Testis (tissue), 3 donors: Measurements from ENCODE around the gene KLF11. TPM values are rescaled to one million over a fixed set of nuclear protein-coding genes. Genes with fewer than 3 reads are reported as not detected.

ENCODE experiments used
- DNase-seq: peaks from one replicate; pipeline ENCODE4 v3.0.0-alpha.2; 2019
- H3K27ac ChIP-seq, 2 donors: fragments of 200-600 bp; sonication (generic); one replicate each; pipeline ENCODE4 v1.5.1; 2019
- H3K27me3 ChIP-seq: fragments of 200-600 bp; sonication (generic); one replicate; pipeline ENCODE4 v1.5.1; 2019
- H3K36me3 ChIP-seq: fragments of 200-600 bp; sonication (generic); one replicate; pipeline ENCODE4 v1.5.1; 2017; ENCODE audit warnings: low read depth; ENCODE audit errors: missing control alignments
- H3K4me1 ChIP-seq: fragments of 200-600 bp; sonication (generic); one replicate; pipeline ENCODE4 v1.5.1; 2019
- H3K4me3 ChIP-seq, 2 donors: fragments of 200-600 bp; sonication (generic); one replicate each; pipeline ENCODE4 v1.5.1; 2017 to 2019
- H3K9me3 ChIP-seq: fragments of 200-600 bp; sonication (generic); one replicate; pipeline ENCODE4 v1.5.1; 2017
- POLR2A ChIP-seq: fragments of 450-650 bp; IDR thresholded peaks from one replicate; pipeline ENCODE4 v1.6.1; 2017; ENCODE audit warnings: antibody characterized with exemption, mild to moderate bottlenecking, moderate library complexity
- WGBS, 2 donors: methylation state at CpG; one replicate each; pipeline ENCODE4 v1.1.5; 2018; 5-methylcytosine and 5-hydroxymethylcytosine counted together
- intact Hi-C: fragments of 100-400 bp; cut with DNase I; formaldehyde crosslinking; loops from one replicate; pipeline ENCODE4 v1.15.1; 2023; ENCODE audit warnings: low total_unique reads
- polyA plus RNA-seq: library from polyadenylated mRNA; stranded (reverse); fragments of 350-450 nt; fragmentation: Illumina TruSeq; extraction: RNeasy Lipid Tissue Mini Kit (QIAGEN cat#74804); gene quantifications from one replicate; pipeline ENCODE4 v1.2.3, GENCODE V29; 2014; ENCODE audit warnings: low read depth, low replicate concordance; ENCODE audit not compliant: insufficient read depth
- total RNA-seq, 2 donors: library from RNA; depleted of rRNA; stranded (reverse); fragments of >200 nt; gene quantifications; one replicate each; pipeline ENCODE4 v1.2.3, GENCODE V29; 2016
- TF ChIP-seq, protein P1 (sequence below), 3 experiments: fragments of 450-650 bp in 2 of 3; fragments of 200-600 bp in 1 of 3; sonication (generic) in 1 of 3; IDR thresholded peaks; one replicate each; pipeline ENCODE4 v1.5.1; 2016 to 2019; ENCODE audit warnings: antibody characterized with exemption in 3 of 3, mild to moderate bottlenecking in 2 of 3, moderate library complexity in 1 of 3

The KLF11 gene
- total and polyA plus RNA-seq, 3 donors from 2014 or later = 55.0 to 72.2 (median 55.3) TPM

DNA sequence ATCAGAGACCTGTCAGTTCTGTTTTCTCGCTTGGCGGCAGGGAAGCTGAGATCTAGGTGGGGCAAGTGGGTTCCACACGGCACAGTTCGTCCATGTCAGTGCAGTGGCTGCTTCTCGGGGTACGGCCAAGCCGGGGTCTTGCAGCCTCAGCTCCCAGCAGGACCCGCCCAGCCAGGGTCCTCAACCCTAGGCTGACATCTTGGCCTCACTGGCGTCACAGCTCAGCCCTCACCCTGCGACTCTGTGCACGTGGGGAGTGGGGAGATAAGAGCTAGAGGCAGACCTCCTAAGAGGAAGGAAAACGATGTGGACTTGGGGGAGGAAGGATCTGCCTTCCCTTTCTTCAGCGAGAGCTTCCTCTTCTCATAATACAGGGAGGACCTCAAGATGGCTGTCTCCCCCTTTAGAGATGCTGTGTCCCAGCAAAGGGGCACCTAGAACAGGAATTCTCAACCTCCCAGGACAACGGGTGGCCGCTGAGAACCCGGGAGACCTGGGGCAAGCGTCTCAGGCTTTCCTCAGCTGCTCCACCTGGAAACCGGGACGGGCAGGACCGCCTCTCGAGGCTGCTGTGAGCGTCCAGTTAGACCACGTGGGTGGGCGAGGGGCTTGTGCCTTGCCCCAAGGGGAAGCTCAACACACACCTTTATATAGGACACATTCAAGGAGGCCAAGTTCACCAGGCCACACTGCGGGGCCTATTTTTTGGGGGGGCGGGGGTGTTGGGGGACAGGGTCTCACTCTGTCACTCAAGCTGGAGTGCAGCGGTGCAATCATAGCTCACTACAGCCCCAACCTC is 23.5 kb upstream of the KLF11 start:
- Histone ChIP-seq H3K4me1 (no peaks in the 10 kb centered on the region), H3K36me3 (no peaks in the 10 kb centered on the region), H3K9me3 (no peaks in the 10 kb centered on the region), H3K4me3 (no peak overlapping the region), H3K27me3 (no peaks in the 10 kb centered on the region), H3K27ac (no peak overlapping the region)
- no peak for TF ChIP-seq POLR2A
- TF ChIP-seq, protein P1, sequence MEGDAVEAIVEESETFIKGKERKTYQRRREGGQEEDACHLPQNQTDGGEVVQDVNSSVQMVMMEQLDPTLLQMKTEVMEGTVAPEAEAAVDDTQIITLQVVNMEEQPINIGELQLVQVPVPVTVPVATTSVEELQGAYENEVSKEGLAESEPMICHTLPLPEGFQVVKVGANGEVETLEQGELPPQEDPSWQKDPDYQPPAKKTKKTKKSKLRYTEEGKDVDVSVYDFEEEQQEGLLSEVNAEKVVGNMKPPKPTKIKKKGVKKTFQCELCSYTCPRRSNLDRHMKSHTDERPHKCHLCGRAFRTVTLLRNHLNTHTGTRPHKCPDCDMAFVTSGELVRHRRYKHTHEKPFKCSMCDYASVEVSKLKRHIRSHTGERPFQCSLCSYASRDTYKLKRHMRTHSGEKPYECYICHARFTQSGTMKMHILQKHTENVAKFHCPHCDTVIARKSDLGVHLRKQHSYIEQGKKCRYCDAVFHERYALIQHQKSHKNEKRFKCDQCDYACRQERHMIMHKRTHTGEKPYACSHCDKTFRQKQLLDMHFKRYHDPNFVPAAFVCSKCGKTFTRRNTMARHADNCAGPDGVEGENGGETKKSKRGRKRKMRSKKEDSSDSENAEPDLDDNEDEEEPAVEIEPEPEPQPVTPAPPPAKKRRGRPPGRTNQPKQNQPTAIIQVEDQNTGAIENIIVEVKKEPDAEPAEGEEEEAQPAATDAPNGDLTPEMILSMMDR (IDR thresholded peaks at IDR 0.05) = no peak
- intact Hi-C loops = no loop called here
- WGBS, 2 donors = 83 to 86% methylated on average over 14 to 27 of the region's 27 CpGs
- DNase-seq = no peak

DNA sequence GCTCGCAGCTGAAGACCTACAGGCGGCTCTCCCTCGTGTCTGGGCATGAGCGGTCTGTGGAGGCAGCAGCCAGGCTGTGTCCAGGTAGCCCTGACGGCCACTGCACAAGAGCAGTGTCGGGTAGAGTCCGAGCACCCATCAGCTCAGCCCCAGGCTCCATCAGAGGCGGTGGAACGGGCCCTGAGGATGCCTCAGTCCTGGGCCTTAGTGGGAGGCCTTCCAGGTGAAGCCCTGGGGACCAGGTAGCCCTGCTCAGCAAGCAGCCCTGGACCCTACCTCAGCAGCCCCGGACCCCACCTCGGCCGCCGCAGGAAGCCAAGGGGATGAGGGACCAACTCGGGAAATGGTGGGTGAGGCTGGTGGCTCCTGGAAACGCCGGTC is 21.3 kb upstream of the KLF11 start:
- H3K27ac ChIP-seq = no peak overlapping the region
- intact Hi-C loops = no loop called here
- no peak overlapping the region for H3K4me3 ChIP-seq
- 87 to 96% methylated on average over 4 to 13 of the region's 16 CpGs for WGBS, 2 donors
- H3K9me3 ChIP-seq = no peaks in the 10 kb centered on the region
- no peak for TF ChIP-seq POLR2A
- TF ChIP-seq, protein P1 (IDR thresholded peaks at IDR 0.05) = no peak
- H3K4me1 ChIP-seq = no peaks in the 10 kb centered on the region
- H3K36me3 ChIP-seq = no peaks in the 10 kb centered on the region
- H3K27me3 ChIP-seq = no peaks in the 10 kb centered on the region
- DNase-seq = no peak

DNA sequence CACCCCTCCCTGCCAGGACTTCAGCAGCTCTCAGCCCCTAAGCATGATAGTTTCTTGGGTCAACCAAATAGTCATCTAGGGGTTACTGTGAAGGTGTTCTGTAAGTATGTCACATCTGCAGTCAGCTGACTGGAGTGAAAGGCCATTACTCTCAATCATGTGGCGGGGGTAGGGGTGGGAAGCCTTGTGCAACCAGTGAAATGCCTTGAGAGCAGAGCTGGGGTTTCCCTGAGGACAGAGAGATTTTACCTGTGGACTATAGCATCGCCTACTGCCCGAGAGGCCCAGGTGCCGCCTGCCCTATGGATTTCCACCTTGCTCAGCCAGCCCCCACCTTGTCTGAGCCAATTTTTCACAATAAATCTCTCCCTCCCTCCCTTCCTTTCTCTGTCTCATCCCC is 20.9 kb upstream of the KLF11 start:
- DNase-seq = no peak
- WGBS, 2 donors = 94 to 95% methylated on average over 4 of the region's 4 CpGs
- Histone ChIP-seq H3K9me3 (no peaks in the 10 kb centered on the region), H3K4me3 (no peak overlapping the region), H3K27me3 (no peaks in the 10 kb centered on the region), H3K36me3 (no peaks in the 10 kb centered on the region), H3K4me1 (no peaks in the 10 kb centered on the region), H3K27ac (no peak overlapping the region)
- intact Hi-C loops = no loop called here
- TF ChIP-seq POLR2A = no peak
- TF ChIP-seq, protein P1 (IDR thresholded peaks at IDR 0.05) = no peak

DNA sequence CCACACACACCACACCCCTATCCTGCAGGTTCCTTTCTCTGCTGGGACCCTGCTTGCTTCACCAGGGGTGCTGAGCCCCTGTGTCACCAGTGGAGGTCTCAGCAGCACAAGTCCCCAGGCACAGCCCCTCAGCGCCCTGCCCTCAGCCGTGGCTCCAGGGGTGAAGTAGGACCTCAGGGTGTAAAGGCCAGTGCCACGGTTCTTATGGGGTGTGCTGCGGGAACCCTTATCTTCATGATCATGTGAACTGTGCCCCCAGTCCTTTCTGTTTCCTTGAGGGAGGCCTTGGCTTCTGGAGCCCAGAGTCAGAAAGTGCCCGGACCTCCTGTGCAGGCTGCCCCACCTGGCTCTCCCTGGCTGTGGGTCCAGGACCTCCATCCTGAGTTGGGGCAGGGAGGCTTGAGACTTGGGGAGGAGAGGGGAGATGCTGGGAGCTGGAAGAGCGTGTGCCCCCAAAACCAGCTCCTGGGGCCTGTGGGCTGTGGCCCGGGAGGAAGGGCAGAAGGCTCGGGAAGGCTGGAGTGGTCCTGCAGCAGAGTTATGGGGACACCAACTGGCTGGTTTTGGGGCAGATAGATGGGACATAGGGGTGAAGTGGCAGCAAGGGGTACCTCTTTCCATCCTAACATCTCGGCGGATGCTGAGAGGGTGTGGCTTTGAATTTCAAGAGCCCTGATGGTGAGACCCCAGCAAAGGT is 20.2 kb upstream of the KLF11 start:
- H3K4me1 ChIP-seq = no peaks in the 10 kb centered on the region
- intact Hi-C loops = no loop called here
- H3K27me3 ChIP-seq = no peaks in the 10 kb centered on the region
- H3K9me3 ChIP-seq = no peaks in the 10 kb centered on the region
- no peak for TF ChIP-seq POLR2A
- TF ChIP-seq, protein P1 (IDR thresholded peaks at IDR 0.05) = no peak
- 81 to 86% methylated on average over 6 to 10 of the region's 10 CpGs for WGBS, 2 donors
- H3K4me3 ChIP-seq = no peak overlapping the region
- no peak for DNase-seq
- no peaks in the 10 kb centered on the region for H3K36me3 ChIP-seq
- no peak overlapping the region for H3K27ac ChIP-seq
